Lung microvascular endothelial cell (primary cell): ENCODE measurements around the gene LENG9. TPM values are rescaled to one million over a fixed set of nuclear protein-coding genes. Genes with fewer than 3 reads are reported as not detected.
"Not testable (repeated sequence)": the region's sequence is repeated elsewhere in the genome, so short reads cannot be mapped to it uniquely, and the experiment has no call there.

Experiments
- DNase-seq, 2 donors: peaks; one replicate each; pipeline versions ENCODE4 v3.0.0 to v3.0.0-alpha.2; 2010; ENCODE audit warnings: low read depth in 2 of 2
- total RNA-seq: library from RNA; depleted of rRNA; stranded (reverse); fragments of >200 nt; gene quantifications from 2 replicates; pipeline ENCODE4 v1.2.1, GENCODE V29; 2014

The LENG9 gene
- total RNA-seq, 1 donor from 2014 or later, result 5.0 TPM

DNA sequence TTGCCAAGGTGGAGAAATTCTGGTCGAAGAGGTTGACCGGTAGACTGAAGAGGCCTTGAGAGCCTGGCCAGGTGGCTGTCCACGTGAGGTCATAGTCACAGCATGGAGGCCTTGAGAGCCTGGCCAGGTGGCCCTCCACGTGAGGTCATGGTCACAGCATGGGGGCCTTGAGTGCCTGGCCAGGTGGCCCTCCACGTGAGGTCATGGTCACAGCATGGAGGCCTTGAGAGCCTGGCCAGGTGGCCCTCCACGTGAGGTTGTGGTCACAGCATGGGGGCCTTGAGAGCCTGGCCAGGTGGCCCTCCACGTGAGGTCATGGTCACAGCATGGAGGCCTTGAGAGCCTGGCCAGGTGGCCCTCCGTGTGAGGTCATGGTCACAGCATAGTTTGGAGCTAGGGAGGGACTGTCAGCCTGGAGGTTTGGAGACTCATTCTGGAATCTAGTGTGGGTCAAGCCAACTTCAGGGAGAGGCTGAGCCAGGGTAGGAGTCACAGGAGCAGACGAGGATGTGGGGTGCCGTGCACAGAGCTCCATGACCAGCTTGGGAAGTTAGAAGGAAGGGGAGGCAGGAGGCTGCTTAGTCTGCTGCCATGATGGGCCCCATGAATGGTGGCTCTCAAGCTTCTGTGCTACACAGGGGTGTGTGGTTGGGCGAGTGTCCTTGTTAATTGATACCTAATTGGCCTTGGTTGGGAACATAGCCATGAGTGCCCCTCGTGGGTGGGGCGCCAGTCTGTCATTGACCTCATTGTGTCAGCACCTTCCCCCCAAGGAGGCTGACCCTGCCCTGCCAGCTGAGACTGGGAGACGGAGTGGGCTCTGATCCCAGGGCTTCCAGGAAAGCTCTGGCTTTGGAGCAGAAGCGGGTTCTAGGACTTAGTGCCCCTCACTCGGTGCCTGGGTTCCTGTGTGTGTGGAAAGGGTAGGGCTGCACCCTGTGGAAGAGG lies 4.0 kb downstream of the LENG9 start:
- DNase-seq, result no peak

DNA sequence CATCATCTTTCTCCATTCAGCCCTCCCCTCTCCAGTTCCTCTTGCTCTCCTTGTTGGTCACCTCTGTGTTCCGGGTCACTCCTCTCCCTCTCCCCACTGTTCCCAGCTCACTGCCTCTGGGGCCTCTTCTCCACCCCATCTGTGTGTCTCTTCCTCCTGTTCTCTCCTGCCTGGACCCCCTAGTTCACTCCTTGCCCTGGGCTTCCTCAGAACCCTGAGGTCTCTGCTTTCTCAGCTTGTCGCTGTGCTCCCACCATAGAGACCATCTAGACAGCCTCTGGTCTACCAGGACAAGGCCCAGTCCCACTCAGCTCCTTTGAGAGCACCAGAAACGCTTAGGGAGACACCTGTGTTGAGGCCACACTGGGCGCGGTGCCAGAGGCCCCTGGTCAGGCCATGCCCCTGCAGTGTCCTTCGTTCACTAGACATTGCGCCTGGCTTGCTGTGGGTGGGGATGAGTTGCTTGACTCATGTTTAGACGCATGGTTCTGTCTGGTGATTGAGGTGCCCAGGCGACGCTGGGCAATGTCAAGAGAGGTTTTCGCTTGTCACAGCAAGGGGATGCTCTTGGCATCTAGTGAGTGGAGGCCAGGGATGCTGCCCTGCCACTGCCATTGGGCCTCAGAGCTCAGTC lies 4.8 kb downstream of the LENG9 start:
- peak in 1 of 2 donors; percentile 0 for DNase-seq

DNA sequence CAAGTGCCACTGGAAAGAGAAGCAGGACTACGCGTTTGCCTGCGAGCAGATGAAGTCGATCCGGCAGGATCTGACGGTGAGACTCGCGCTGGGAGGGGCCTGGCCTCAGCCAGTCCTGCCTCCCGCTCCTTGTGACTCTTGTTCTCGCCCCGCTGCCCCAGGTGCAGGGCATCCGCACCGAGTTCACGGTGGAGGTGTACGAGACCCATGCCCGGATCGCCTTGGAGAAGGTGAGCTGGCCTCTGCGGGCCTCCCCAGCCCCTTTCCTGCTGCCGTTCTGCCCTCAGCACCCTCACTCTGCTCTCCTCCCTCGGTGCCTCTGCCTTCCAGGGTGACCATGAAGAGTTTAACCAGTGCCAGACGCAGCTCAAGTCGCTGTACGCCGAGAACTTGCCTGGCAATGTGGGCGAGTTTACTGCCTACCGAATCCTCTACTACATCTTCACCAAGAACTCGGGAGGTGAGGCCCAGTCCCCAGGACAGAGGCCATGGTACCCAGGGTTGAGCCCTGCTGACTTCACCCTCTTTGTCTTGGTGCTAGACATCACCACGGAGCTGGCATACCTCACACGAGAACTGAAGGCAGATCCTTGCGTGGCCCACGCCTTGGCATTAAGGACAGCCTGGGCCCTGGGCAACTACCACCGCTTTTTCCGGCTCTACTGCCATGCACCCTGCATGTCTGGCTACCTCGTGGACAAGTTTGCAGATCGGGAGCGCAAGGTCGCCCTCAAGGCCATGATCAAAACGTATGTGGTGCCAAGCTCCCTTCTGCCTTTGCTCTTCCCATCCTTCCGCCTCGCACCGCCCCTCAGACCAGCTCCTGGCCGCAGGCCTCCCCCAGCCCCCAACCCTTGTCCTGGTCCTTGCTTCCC lies 5.6 kb downstream of the LENG9 start:
- DNase-seq, result peak in 1 of 2 donors; percentile 0

DNA sequence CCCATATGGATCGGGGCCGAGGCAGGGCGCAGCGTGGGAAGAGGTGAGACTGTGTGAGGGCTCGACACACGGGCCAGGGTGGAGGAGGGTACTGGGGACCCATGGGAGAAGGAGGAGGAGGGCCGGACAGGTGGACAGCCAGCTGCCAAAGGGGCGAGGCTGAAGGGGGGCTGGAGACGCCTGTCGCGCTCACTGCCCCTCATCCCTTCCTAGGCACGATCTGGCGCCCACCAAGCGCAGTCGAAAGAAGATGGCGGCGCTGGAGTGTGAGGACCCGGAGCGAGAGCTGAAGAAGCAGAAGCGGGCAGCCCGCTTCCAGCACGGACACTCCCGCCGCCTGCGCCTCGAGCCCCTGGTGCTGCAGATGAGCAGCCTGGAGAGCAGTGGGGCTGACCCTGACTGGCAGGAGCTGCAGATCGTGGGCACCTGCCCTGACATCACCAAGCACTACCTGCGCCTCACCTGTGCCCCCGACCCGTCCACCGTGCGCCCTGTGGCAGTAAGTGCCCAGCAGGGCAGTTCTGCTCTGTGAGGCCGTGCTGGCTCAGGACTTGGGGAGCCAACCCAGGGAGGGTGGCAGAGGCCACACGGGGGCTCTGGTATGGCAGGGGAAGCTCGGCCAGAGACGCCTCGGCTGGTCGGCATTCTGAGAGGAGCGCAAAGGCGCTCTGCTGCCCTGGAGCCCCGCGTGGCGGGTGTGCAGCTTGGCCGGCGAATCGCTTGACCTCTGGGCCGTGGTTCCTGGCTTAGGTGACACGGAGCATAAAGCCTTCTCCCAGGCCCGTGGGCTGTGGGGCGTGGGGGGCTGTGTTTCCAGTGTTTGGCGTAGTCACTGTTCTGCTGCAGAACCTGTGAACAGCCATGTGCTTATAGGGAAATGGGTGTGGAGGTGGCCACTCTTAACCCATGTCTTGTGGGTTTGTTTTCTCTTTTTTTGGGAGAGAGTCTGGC lies 6.9 kb downstream of the LENG9 start:
- no peak for DNase-seq

DNA sequence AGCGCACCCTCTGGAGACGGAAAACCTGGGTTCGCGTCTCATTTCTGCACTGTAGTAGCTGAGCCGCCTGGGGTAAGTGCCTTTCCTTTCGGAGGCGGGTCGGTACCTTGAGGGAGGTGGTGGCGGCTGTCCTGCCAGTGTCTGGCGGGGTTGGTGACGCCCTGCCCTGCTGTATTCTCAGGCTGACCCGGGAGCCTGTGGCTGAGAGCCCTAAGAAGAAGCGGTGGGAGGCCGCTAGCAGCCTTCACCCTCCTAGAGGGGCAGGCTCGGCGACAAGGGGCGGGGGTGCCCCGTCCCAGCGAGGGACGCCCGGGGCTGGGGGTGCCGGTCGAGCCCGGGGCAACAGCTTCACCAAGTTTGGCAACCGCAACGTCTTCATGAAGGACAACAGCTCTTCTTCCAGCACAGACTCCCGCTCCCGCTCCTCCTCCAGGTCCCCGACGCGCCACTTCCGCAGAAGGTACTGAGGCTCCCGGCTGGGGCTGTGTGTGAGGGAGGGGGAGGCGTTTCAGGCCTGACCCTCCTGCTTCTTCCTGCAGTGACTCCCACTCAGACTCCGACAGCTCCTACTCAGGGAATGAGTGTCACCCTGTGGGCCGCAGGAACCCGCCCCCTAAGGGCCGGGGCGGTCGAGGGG lies 7.7 kb downstream of the LENG9 start:
- no peak for DNase-seq

DNA sequence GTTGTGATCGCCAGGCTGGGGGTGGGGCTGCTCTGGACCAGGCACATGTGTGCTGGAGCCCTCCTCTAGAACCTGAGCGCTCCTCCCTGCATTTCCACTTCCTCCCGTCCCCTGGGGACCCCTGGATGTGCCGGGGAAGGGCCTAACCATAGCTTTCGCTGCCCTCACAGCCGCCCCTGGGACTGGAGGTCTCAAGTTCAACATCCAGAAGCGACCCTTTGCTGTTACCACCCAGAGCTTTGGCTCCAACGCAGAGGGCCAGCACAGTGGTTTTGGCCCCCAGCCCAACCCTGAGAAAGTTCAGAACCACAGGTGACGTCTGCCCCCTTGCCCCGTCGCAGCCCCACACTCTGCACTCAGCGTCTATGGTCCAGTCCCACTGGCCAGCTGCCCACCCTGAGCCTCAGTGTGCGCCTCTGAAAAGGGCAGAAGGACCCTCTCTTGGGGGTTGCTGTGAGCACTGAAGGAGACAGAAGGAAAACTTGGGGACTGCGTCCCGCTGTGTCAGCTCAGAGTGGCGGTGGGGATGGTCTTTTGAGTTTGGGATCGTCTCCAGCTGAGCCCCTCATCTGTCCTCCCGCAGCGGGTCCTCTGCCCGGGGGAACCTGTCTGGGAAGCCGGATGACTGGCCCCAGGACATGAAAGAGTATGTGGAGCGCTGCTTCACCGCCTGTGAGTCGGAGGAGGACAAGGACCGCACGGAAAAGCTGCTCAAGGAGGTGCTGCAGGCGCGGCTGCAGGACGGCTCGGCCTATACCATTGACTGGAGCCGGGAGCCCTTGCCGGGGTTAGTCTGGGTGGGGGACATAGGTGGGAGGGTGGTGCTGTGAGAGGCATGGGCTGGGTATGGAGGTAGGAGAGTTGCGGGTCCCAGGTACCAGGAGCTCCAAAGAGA lies 8.6 kb downstream of the LENG9 start:
- no peak for DNase-seq

DNA sequence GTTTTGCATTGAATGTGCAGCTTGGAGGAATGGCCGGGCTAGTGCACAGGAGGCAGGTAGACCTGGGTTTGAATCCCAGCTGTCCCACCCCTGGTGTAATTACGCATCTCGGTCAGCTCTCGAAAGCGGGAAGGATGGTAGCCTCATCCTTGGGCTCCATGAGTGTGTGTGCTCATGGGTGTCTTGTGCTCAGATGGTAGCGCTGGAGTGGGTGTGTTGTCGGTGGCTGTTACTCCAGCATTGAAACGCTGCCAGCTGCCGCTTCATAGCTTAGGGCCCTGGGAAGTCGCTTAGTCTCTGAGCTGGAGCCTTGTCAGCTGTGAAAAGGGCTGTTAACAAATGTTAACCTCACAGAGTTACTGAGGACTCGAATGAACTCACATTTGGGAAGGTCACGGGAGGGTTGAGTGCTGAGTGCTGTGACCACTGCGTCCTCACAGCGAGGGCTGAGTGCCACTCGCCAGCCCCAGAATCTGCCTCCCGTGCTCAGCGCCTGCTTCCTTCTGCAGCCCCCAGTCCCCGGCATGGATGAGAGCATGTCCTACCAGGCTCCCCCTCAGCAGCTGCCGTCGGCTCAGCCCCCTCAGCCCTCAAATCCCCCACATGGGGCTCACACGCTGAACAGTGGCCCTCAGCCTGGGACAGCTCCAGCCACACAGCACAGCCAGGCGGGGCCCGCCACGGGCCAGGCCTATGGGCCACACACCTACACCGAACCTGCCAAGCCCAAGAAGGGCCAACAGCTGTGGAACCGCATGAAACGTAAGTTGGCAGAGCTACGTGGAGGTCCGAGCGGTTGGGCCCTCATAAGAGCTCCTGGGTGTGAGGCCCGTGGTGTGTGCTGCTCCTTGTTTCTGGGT lies 9.4 kb downstream of the LENG9 start:
- no peak for DNase-seq

DNA sequence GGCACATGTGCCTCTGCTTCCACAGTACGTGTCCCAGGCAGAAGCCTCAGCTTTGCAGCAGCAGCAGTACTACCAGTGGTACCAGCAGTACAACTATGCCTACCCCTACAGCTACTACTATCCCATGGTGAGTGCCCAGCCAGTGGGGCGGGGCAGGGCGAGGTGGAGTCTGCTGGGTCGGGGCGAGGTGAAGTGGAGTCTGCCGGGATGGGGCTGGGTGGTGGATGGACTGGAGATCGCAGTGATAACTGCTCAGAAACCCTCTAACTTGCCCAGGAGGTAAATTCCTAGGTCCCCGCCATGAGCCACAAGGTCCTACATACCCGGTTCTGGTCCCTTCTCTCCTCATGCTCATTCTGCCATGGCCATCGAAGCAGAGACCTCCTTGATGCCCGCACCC lies 11.0 kb downstream of the LENG9 start:
- no peak for DNase-seq

DNA sequence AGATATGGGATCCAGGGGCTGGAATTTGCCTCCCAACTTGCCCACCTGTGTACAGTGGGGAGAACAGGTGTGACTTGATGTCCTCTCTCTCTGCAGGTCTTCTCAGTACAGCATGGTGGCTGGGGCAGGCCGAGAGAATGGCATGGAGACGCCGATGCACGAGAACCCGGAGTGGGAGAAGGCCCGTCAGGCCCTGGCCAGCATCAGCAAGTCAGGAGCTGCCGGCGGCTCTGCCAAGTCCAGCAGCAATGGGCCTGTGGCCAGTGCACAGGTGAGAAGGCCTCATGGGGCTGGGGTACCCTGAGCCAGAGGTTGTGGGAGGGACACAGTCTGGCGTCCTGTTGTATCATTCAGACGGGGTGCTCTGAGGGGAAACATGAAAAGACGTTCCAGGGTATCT lies 11.6 kb downstream of the LENG9 start:
- no peak for DNase-seq

DNA sequence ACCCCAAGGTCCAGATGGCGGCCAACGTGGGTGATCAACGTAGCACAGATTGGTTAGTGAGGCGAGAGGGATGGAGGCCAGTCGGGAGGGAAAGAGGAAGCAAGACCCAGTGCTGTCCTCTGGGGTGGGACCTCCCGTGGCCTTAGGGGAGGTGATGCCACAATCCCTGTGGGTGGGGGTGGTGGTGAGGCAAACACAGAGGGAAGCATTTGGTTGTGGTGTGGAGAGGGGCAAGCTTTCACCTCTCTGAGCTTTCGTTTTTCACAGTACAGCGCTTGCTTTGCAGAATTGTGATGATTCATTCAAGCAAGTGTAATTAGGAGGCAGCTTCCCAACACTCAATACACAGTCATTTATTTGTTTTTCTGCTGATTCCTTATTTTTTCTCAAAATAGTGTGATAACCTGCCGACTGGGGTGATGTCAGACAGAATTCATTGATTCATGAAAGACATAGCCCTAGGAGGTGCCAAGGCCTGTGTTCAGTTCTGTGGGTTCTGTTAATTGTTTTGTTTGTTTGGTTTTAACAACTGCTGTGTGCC lies 12.2 kb downstream of the LENG9 start:
- DNase-seq, result no peak

DNA sequence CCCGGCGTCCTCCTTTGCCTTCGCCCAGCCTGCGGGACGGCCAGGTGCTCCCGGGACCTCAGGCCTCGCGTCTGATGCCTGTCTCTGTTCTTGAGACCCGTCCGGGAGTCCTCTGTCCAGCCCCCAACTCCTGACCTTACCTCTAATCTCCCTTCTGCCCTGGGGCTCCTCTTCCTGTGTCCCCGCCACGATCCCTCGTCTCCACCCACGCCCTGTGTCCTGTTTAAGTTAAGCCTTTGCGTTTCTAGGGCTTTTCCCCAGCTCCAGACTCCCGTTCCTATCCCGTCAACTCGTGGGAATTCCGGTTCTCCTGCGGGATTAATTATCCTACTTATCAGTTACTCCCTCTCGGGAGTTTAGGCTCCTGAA lies 13.9 kb downstream of the LENG9 start:
- DNase-seq, result peak in 1 of 2 donors; percentile 41

DNA sequence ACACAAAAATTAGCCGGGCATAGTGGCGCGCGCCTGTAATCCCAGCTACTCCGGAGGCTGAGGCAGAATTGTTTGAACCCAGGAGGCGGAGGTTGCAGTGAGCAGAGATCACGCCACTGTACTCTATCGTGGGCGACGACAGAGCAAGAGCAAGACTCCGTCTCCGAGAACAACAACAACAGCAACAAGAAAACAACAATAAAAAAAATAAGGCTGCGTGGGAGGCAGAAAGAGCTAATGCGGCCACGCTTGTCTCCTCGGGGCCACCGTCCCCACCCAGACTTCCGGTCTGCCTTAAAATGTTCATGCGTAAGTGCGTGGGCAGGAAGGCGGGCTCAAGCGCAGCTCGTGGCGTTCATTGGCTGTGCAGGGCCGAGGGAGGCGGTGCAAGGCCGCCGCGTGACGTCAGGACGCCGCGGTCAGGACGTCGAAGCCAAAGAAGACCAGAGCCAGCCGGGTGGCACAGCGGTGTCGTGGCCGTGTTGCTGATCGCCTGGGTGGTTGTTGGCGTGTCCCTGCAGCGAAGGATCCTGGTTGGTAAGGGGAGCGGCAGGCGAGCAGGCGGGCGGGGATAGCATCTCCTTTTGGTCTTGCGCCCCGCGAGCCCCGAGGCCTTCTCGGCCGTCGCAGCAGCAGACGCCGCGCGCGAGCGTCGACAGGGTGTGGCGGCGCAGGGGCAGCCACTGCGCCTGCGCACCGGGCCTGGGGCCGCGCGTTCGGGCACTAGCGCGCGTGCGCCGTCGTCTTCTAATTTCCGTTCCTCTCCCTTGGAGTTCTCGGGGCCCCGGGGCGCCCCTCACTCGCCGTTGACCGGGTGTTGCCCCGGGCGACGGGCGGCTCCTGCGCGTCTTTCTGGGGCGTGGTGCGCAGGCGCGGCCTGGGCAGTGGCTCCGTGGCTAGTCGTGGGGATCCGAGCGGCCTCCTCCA lies 14.5 kb downstream of the LENG9 start, which contains the start of gene LENG8:
Gene LENG8 (plus strand): TSS at position 426 of the 927 bp plus-strand sequence. CDS start 2,146 bp downstream, outside the sequence.
- DNase-seq, result peak; percentile 99 to 100

DNA sequence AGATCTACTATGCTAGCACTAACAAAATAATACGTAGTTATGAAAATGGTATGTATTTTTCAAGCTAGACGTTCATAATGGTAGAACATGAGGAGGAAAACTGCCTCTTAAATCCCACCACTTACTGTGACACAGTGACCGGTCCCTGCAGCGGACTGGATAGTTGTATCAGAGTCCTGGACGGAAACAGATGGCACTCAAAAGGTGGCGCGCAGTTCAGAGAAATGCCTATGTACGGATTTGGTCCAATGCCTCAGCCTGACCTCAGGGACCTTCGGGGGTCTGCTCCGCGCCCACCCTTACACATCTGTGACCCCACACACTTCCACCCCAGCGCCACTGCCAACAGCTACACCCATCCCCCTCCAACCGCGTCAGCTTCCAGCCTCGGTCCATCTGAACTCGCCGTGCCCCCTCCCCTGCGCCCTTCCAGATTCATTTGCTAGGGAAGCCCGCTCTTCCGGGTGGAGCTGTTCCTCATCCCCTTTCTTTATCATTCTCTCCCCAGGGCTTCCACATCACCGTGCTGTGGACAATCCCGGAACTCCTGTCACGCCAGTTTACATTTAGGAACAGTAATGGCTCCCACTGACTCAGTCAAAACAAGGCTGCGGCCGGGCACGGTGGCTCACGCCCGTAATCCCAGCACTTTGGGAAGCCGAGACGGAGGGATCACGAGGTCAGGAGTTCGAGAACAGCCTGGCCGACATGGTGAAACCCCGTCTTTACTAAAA lies 15.4 kb downstream of the LENG9 start:
- DNase-seq, result peak; percentile 61 to 89

DNA sequence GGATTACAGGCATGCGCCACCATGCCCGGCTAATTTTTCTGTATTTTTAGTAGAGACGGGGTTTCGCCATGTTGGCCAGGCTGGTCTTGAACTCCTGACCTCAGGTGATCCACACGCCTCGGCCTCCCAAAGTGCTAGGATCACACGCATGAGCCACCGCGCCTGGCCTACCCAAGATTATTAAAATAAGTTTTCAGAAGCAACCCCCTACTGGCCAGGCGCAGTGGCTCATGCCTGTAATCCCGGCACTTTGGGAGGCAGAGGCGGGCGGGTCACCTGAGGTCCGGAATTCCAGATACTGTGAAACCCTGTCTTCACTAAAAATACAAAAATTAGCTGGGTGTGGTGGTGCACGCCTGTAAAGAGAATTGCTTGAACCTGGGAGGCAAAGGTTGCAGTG lies 17.2 kb downstream of the LENG9 start:
- DNase-seq, result not testable (repeated sequence)

DNA sequence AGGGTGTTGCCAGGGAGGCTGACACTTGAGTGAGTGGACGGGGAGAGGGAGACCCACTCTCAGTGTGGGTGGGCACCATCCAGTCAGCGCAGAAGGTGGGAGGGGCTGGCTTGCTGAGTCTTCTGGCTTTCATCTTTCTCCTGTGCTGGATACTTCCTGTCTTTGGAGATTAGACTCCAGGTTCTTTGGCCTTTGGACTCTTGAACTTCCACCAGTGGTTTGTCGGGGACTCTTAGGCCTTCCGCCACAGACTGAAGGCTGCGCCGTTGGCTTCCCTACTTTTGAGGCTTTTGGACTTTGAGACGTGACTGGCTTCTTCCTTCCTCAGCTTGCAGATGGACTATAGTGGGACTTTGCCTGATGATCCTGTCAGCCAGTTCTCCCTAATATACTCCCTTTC lies 18.8 kb downstream of the LENG9 start:
- DNase-seq, result no peak

DNA sequence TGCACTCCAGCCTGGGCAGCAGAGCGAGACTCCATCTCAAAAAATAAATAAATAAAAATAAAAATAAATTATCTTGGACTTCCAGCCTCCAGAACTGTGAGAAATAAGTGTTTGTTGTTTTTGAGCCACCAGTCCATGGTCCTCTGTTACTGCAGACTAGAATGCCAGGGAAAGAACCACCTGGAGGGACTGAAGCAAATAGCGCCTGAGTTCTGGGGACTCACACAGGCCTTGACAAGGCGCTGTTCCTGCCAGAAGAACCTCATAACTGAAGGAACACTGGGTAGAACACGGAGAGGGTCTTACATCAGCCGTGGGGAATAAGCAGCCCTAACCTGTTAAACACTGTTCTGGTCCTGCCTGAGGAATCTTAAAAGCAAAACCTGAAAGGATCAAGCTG lies 22.9 kb downstream of the LENG9 start:
- DNase-seq, result no peak
